Hematopoietic multipotent progenitor cell treated with erythropoietin and hydrocortisone succinate and interleukin-3 and kit ligand, for 8 days (in vitro differentiated cells): Measurements from ENCODE around the gene GMFB.

ENCODE experiments used
- DNase-seq: peaks from one replicate; pipeline ENCODE4 v3.0.0-alpha.2; 2015

GMFB gene

DNA sequence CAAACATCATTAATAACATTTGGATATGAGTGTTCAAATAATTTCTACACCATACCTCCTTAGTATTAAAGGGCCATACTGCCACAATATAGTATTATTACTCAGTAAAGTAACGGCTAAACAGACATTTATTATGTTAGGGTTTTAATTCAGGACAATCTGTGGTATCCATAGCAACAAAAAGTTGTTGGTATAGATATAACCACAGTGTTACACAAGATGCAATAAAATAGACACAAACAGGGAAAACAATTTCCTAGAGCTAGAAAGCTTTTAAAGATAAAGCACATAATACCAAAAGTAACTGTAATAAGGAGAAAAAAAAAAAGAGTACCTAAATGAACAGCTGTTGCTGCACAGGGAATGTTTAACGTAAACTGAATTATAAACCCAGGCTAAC is 63.7 kb downstream of the GMFB start:
- no peak for DNase-seq
